Fibroblast of pulmonary artery (primary cell): ENCODE data around the gene RBM5.

Experiments
- DNase-seq: peaks from one replicate; pipeline ENCODE4 v3.0.0-alpha.2; 2010; ENCODE audit warnings: low read depth
- H3K4me3 ChIP-seq: replicated peaks from 2 replicates; pipeline ENCODE4 v1.5.1; 2011; ENCODE audit warnings: low read depth, mild to moderate bottlenecking, control low read depth, low read length, moderate library complexity
- TF ChIP-seq, protein P1 (sequence below): IDR thresholded peaks from 2 replicates; pipeline ENCODE4 v1.5.1; 2011; ENCODE audit warnings: mild to moderate bottlenecking, control low read depth, low read length, inconsistent platforms; ENCODE audit errors: missing control alignments

The RBM5 gene

DNA sequence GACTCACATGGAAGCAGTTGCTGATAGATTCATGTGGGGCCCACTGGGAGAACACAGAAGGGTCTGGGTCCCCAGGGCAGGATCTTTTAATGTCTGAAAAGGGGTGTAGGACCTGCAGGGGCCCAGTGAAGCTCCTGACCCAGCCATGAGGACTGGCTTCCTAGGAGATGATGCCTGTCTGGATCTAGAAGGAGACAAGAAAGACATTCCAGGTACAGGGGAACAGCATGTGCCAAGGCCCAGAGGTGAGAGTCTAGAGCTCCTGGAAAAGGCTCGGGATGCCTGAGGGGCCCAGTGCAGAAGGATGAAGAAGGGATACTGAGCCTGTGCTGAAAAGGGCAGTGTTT is 61.7 kb downstream of the RBM5 start:
- TF ChIP-seq, protein P1, sequence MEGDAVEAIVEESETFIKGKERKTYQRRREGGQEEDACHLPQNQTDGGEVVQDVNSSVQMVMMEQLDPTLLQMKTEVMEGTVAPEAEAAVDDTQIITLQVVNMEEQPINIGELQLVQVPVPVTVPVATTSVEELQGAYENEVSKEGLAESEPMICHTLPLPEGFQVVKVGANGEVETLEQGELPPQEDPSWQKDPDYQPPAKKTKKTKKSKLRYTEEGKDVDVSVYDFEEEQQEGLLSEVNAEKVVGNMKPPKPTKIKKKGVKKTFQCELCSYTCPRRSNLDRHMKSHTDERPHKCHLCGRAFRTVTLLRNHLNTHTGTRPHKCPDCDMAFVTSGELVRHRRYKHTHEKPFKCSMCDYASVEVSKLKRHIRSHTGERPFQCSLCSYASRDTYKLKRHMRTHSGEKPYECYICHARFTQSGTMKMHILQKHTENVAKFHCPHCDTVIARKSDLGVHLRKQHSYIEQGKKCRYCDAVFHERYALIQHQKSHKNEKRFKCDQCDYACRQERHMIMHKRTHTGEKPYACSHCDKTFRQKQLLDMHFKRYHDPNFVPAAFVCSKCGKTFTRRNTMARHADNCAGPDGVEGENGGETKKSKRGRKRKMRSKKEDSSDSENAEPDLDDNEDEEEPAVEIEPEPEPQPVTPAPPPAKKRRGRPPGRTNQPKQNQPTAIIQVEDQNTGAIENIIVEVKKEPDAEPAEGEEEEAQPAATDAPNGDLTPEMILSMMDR = no peak
- H3K4me3 ChIP-seq = no peak overlapping the region
- no peak for DNase-seq

DNA sequence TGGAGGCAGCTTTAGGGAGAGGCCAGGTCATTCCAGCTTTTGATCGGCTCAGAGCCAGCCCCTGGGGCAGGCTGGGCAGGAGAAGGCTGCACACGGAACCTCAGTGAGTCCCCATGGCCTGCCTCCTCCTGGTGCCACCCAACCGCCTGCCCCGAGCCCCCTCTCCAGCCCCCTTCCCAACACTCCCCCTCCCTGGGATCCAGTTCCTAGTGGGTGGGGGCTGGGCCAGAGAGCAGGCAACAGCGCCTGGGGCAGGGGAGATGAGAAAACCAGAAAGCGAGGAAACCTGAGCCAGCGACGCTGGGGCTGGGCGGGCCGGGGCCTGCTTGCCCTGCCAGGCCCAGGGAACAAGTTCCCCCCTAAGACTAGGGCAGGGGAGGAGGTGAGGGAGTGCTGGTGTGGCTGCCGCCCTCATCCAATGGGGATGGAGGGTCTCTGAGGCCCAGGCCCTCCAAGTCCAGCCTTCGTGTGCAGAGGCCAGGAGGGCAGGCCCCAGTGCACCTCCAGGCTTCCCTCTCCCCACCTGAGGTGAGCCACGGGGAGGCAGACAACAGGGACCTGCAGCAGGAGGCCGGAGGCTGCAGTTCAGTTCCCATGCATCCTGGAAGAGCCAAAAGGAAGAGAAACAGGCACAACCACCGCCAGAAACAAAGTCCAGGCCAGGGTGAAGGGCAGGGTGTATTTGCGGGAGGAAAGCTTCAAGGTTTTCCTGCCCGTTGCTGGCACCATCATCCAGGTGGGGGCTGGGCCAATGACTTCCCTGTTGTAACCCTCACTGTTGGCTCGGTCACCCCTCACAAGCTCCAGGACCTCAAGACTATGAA is 62.4 kb downstream of the RBM5 start:
- no peak for DNase-seq
- TF ChIP-seq, protein P1 = no peak
- H3K4me3 ChIP-seq = no peak overlapping the region

DNA sequence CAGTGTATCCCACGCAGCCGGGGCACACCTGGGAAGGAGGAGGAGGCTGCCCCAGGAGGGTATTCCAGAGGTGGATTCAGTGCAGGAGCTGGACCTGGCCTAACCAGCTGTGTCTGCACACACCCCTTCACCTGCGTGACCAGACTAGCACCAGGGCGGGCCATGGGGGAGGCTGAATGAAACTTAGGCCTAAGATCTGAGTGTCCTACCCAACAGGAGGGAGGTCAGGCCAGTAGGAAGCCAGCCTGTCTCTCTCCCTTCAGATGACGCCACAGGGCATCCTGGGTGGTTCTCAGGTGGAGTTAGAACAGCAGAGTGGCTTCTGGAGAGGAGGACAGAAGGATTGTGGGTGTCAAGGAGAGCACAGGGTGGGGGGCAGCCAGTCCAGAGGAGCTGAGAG is 63.0 kb downstream of the RBM5 start:
- TF ChIP-seq, protein P1 = no peak
- no peak for DNase-seq
- no peak overlapping the region for H3K4me3 ChIP-seq

DNA sequence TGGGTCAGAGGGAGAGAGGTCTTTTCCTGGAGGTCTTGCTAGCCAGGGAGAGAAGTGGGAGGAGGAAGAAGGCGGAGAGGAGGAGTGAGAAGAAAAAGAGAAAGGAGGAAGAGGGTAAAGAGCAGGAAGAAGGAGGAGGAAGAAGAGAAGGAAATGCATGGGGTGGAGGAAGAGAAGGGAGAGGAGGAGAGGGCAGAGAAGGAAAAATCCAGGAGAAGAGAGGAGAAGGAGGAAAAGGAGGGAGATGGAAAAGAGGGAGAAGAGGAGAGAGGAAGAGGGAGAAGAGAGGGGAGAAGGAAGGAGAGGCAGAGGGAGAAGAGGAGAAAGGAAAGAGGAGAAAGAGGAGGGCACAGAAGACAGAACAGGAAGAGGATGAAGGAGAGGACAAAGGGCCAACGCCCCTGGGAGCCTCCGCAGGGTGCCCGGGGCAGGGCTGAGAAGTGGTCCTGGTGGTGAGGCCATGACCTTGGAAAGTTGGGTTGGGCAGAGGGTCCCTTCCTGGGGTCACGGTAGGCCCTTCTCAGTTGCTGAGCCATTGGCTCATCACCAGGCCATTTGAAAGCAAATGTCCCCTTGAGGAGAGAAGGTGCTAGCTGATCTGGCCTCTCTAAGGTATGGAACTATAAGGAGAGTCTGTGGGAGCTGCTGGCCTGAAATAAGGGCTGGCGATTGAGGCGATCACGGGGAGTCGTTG is 65.2 kb downstream of the RBM5 start:
- DNase-seq = no peak
- TF ChIP-seq, protein P1 = no peak
- no peak overlapping the region for H3K4me3 ChIP-seq

DNA sequence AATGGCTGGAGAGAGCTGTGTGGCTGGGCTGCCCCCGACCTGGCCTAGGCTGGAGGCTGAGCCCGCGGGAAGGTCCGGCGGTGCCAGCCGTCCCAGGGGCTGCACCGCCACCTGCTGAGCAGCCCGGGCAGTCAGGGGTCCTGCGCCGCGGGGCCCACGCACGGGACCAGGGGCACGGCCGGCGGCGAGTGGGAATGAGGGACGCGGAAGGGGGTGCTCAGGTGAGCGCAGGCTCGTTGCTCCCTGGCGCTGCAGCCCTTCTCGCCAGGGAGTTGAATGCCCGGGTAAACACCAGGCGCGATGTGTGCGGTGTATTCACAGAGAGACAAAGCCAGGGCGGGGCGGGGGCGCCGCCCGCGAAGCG is 65.7 kb downstream of the RBM5 start:
- H3K4me3 ChIP-seq = no peak overlapping the region
- TF ChIP-seq, protein P1 = no peak
- DNase-seq = no peak

DNA sequence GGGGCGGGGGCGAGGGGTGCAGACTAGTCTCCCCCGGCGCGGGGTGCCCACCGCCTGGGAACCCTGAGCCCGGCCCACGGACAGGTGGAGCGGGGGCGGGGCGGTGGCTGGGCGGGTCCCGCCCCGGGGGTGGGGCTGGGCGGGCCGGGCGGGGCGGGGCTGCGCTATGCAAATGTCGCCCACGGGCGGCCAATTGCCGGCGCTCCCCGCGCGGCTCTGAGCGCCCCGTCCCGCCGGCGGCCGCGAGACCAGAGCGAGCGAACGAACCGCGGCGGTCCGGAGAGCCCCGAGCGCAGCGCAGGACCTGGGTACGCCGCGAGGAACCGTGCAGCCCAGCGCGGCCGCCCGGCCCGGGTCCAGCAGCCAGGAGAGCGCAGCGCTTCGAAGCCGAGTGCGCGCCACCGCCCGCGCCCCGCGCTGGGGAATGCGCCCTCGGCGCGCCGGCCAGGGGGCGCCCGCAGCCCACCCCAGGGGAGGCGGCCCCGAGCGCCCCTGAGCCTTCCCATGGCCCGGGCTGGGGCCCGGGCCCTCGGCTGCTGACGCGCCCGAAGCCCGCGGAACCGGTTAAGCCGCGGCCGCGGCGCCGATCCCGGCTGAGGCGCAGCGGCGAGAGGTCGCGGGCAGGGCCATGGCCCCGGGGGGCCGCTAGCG is 66.2 kb downstream of the RBM5 start, which contains the start of gene SEMA3F:
SEMA3F (plus strand) TSS at position 485 of the 651 bp plus-strand sequence. CDS start 4,299 bp downstream, outside the sequence.
- TF ChIP-seq, protein P1 = no peak
- peak; percentile 68 for DNase-seq
- H3K4me3 ChIP-seq = peak within 1 kb of the TSS; percentile 64
